Measurements from ENCODE around the gene GCAT.

DNA sequence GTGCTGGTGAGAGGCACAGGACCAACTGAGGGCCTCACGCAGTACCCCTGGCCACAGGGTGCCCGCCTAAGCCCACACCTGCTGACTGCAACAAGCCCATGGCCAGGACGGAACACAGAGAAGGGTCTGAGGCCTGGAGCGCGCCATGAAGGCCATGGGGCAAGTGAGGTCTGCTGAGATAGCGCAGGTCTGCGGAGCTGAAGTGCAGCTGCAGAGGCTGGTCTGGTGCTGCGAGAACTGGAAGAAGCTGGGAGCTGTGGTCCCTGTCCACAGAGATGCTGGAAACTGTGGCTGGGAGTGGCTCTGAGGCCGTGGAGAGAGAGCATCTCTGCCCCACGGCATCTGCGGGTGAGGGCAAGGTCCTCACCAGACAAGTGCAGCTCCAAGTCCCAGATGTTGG is 23.7 kb downstream of the GCAT start:
- TF ChIP-seq, protein P1, sequence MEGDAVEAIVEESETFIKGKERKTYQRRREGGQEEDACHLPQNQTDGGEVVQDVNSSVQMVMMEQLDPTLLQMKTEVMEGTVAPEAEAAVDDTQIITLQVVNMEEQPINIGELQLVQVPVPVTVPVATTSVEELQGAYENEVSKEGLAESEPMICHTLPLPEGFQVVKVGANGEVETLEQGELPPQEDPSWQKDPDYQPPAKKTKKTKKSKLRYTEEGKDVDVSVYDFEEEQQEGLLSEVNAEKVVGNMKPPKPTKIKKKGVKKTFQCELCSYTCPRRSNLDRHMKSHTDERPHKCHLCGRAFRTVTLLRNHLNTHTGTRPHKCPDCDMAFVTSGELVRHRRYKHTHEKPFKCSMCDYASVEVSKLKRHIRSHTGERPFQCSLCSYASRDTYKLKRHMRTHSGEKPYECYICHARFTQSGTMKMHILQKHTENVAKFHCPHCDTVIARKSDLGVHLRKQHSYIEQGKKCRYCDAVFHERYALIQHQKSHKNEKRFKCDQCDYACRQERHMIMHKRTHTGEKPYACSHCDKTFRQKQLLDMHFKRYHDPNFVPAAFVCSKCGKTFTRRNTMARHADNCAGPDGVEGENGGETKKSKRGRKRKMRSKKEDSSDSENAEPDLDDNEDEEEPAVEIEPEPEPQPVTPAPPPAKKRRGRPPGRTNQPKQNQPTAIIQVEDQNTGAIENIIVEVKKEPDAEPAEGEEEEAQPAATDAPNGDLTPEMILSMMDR (IDR thresholded peaks at IDR 0.05; ENCODE audit: poor library complexity): no peak
- TF ChIP-seq EZH2 (IDR thresholded peaks at IDR 0.05; ENCODE audit: borderline replicate concordance): no peak
